GM19035 (cell line): ENCODE results near the gene SPOCK2.
"Not testable (repeated sequence)": the region's sequence is repeated elsewhere in the genome, so short reads cannot be mapped to it uniquely, and the experiment has no call there.

ENCODE experiments used
- ATAC-seq: cut with Tn5 transposase; IDR thresholded peaks from one replicate; pipeline ENCODE4 v1.9.1; 2021; ENCODE audit not compliant: unreplicated experiment

The SPOCK2 gene

GRCh38 chr10:72034040-72034499 is 54.3 kb downstream of the SPOCK2 start:
- ATAC-seq: no peak

GRCh38 chr10:72032409-72033162 is 55.8 kb downstream of the SPOCK2 start:
- ATAC-seq: not testable (repeated sequence)

GRCh38 chr10:72031706-72032105 is 56.6 kb downstream of the SPOCK2 start:
- ATAC-seq: no peak

- ATAC-seq: no peak
Observed at GRCh38 chr10:72030762-72031543, 57.4 kb downstream of the SPOCK2 start.

GRCh38 chr10:72029414-72029813 is 58.9 kb downstream of the SPOCK2 start:
- ATAC-seq: no peak

GRCh38 chr10:72027498-72027897 is 60.9 kb downstream of the SPOCK2 start:
- ATAC-seq: no peak

GRCh38 chr10:72026278-72027111 is 61.9 kb downstream of the SPOCK2 start:
- no peak for ATAC-seq

GRCh38 chr10:72025832-72026231 is 62.5 kb downstream of the SPOCK2 start:
- no peak for ATAC-seq

GRCh38 chr10:72025400-72025799 is 63.0 kb downstream of the SPOCK2 start:
- ATAC-seq: no peak

- ATAC-seq: no peak
Observed at GRCh38 chr10:72024596-72024995, 63.8 kb downstream of the SPOCK2 start.

- ATAC-seq: no peak
Observed at GRCh38 chr10:72022228-72022627, 66.1 kb downstream of the SPOCK2 start.

- no peak for ATAC-seq
Observed at GRCh38 chr10:72020914-72021809, 67.2 kb downstream of the SPOCK2 start.

- no peak for ATAC-seq
Observed at GRCh38 chr10:72019085-72019876, 69.1 kb downstream of the SPOCK2 start.

GRCh38 chr10:72016608-72017300 is 71.6 kb downstream of the SPOCK2 start:
- no peak for ATAC-seq

GRCh38 chr10:72015841-72016240 is 72.5 kb downstream of the SPOCK2 start:
- no peak for ATAC-seq

- ATAC-seq: no peak
Observed at GRCh38 chr10:72014785-72015480, 73.4 kb downstream of the SPOCK2 start.

GRCh38 chr10:72014197-72014596 is 74.2 kb downstream of the SPOCK2 start:
- ATAC-seq: no peak

GRCh38 chr10:72013202-72013945 is 75.0 kb downstream of the SPOCK2 start:
- no peak for ATAC-seq
